Astrocyte (in vitro differentiated cells and primary cell): Measurements from ENCODE around the gene SARS2. TPM values are rescaled to one million over a fixed set of nuclear protein-coding genes. Genes with fewer than 3 reads are reported as not detected.

Experiments used
- DNase-seq: peaks from one replicate; pipeline ENCODE4 v3.0.0-alpha.2; 2010; ENCODE audit warnings: low read depth
- FAIRE-seq: peaks from 2 replicates; lab custom pipeline; 2011; peaks lifted over from hg19 to GRCh38; lab: Jason Lieb, UNC
- H2AFZ ChIP-seq: 2 replicates; pipeline ENCODE4 v1.6.0; 2012; ENCODE audit warnings: low read depth, low read length, inconsistent platforms
- H3K27ac ChIP-seq: 2 replicates; pipeline ENCODE4 v1.5.1; 2011; ENCODE audit warnings: low read depth, low read length, inconsistent platforms
- H3K27me3 ChIP-seq: 2 replicates; pipeline ENCODE4 v1.6.0; 2011; ENCODE audit warnings: low read length, inconsistent platforms; ENCODE audit not compliant: insufficient read depth
- H3K36me3 ChIP-seq: 2 replicates; pipeline ENCODE4 v1.5.1; 2011; ENCODE audit warnings: low read length, inconsistent platforms; ENCODE audit not compliant: insufficient read depth
- H3K4me1 ChIP-seq: 2 replicates; pipeline ENCODE4 v1.5.1; 2011; ENCODE audit warnings: low read length, inconsistent platforms; ENCODE audit not compliant: insufficient read depth
- H3K4me2 ChIP-seq: 2 replicates; pipeline ENCODE4 v1.6.0; 2012; ENCODE audit warnings: low read length, inconsistent platforms
- H3K4me3 ChIP-seq: 2 replicates; pipeline ENCODE4 v1.5.1; 2011; ENCODE audit warnings: low read depth, mild to moderate bottlenecking, low read length, inconsistent platforms; ENCODE audit not compliant: insufficient read depth
- H3K79me2 ChIP-seq: 2 replicates; pipeline ENCODE4 v1.6.0; 2012; ENCODE audit warnings: mild to moderate bottlenecking, low read length, inconsistent platforms; ENCODE audit not compliant: insufficient read depth
- H3K9ac ChIP-seq: 2 replicates; pipeline ENCODE4 v1.6.0; 2012; ENCODE audit warnings: mild to moderate bottlenecking, low read length, inconsistent platforms
- H3K9me3 ChIP-seq: 2 replicates; pipeline ENCODE4 v1.5.1; 2012; ENCODE audit warnings: low read depth, mild to moderate bottlenecking, low read length, inconsistent platforms; ENCODE audit not compliant: insufficient read depth
- H4K20me1 ChIP-seq: 2 replicates; pipeline ENCODE4 v1.6.0; 2012; ENCODE audit warnings: low read length, inconsistent platforms; ENCODE audit not compliant: insufficient read depth
- H3K27ac Mint-ChIP-seq: one replicate; pipeline ENCODE4 v1.8.0; 2021; ENCODE audit warnings: mild to moderate bottlenecking, mixed read lengths; ENCODE audit not compliant: unreplicated experiment
- H3K27me3 Mint-ChIP-seq: one replicate; pipeline ENCODE4 v1.8.0; 2021; ENCODE audit warnings: low read depth, mixed read lengths; ENCODE audit not compliant: unreplicated experiment
- H3K36me3 Mint-ChIP-seq: one replicate; pipeline ENCODE4 v1.8.0; 2021; ENCODE audit warnings: low read depth, mixed read lengths; ENCODE audit not compliant: unreplicated experiment
- H3K4me1 Mint-ChIP-seq: one replicate; pipeline ENCODE4 v1.8.0; 2021; ENCODE audit warnings: low read depth, mixed read lengths; ENCODE audit not compliant: unreplicated experiment
- H3K4me3 Mint-ChIP-seq: one replicate; pipeline ENCODE4 v1.8.0; 2021; ENCODE audit warnings: mild to moderate bottlenecking, moderate library complexity, mixed read lengths; ENCODE audit not compliant: unreplicated experiment
- H3K9me3 Mint-ChIP-seq: one replicate; pipeline ENCODE4 v1.8.0; 2021; ENCODE audit warnings: mild to moderate bottlenecking, mixed read lengths; ENCODE audit not compliant: unreplicated experiment
- CTCF ChIP-seq: IDR thresholded peaks from 2 replicates; pipeline ENCODE4 v1.5.1; 2011; ENCODE audit warnings: low read depth, mild to moderate bottlenecking, inconsistent platforms, low read length, moderate library complexity; ENCODE audit not compliant: insufficient read depth
- EZH2 ChIP-seq: IDR thresholded peaks from 2 replicates; pipeline ENCODE4 v1.6.1; 2012; ENCODE audit warnings: mild to moderate bottlenecking, low read length, inconsistent platforms; ENCODE audit not compliant: insufficient read depth
- total RNA-seq: library from RNA; stranded (reverse); gene quantifications from 2 replicates; pipeline ENCODE4 v1.2.1, GENCODE V29; 2021

The SARS2 gene
- total RNA-seq, 1 donor from 2014 or later = 24.8 TPM

- H3K27ac Mint-ChIP-seq = no peak overlapping the region
- no peak overlapping the region for H3K4me3 Mint-ChIP-seq
- H3K79me2 ChIP-seq = no peaks in the 10 kb centered on the region
- DNase-seq (no peak), FAIRE-seq (no peak)
- no peak overlapping the region for H3K9ac ChIP-seq
- H4K20me1 ChIP-seq = no peaks in the 10 kb centered on the region
- peaks cover 15% of the 10 kb centered on the region for H3K36me3 Mint-ChIP-seq
- H3K27me3 ChIP-seq = no peaks in the 10 kb centered on the region
- peaks cover 2% of the 10 kb centered on the region for H3K27me3 Mint-ChIP-seq
- H2AFZ ChIP-seq = no peak overlapping the region
- no peak overlapping the region for H3K4me2 ChIP-seq
- peaks cover 2% of the 10 kb centered on the region for H3K4me1 Mint-ChIP-seq
- no peaks in the 10 kb centered on the region for H3K4me1 ChIP-seq
- H3K9me3 ChIP-seq = no peaks in the 10 kb centered on the region
- TF ChIP-seq EZH2 (no peak), CTCF (no peak)
- no peak overlapping the region for H3K4me3 ChIP-seq
- no peak overlapping the region for H3K27ac ChIP-seq
- peaks cover 10% of the 10 kb centered on the region for H3K9me3 Mint-ChIP-seq
- no peaks in the 10 kb centered on the region for H3K36me3 ChIP-seq
Observed at GRCh38 chr19:38939957-38940356, 9.4 kb upstream of the SARS2 start.

GRCh38 chr19:38933544-38933943 is 3.0 kb upstream of the SARS2 start:
- Histone ChIP-seq H3K4me1 (peaks cover 10% of the 10 kb centered on the region), H3K9me3 (no peaks in the 10 kb centered on the region), H3K27ac (no peak overlapping the region), H2AFZ (no peak overlapping the region), H3K9ac (no peak overlapping the region), H3K36me3 (peaks cover 4% of the 10 kb centered on the region), H3K4me3 (no peak overlapping the region), H3K4me2 (no peak overlapping the region), H4K20me1 (peaks cover 15% of the 10 kb centered on the region), H3K79me2 (peaks cover 41% of the 10 kb centered on the region), H3K27me3 (no peaks in the 10 kb centered on the region)
- Mint-ChIP-seq H3K4me1 (peaks cover 2% of the 10 kb centered on the region), H3K9me3 (peaks cover 11% of the 10 kb centered on the region), H3K4me3 (no peak overlapping the region), H3K36me3 (peaks cover 15% of the 10 kb centered on the region), H3K27ac (no peak overlapping the region), H3K27me3 (no peaks in the 10 kb centered on the region)
- TF ChIP-seq CTCF = no peak
- TF ChIP-seq EZH2 = no peak
- no peak for DNase-seq
- no peak for FAIRE-seq

- H3K9me3 ChIP-seq = no peaks in the 10 kb centered on the region
- H3K27me3 ChIP-seq = no peaks in the 10 kb centered on the region
- no peak overlapping the region for H3K27ac ChIP-seq
- peak overlapping the region; percentile 70 for H3K4me3 Mint-ChIP-seq
- peaks cover 15% of the 10 kb centered on the region for H3K36me3 Mint-ChIP-seq
- H3K27ac Mint-ChIP-seq = no peak overlapping the region
- H3K9ac ChIP-seq = no peak overlapping the region
- TF ChIP-seq CTCF (peak; percentile 33), EZH2 (no peak)
- peaks cover 4% of the 10 kb centered on the region for H3K36me3 ChIP-seq
- DNase-seq = peak; percentile 28
- peaks cover 11% of the 10 kb centered on the region for H3K9me3 Mint-ChIP-seq
- H3K4me2 ChIP-seq = no peak overlapping the region
- no peak for FAIRE-seq
- peaks cover 15% of the 10 kb centered on the region for H4K20me1 ChIP-seq
- H3K4me3 ChIP-seq = no peak overlapping the region
- H2AFZ ChIP-seq = no peak overlapping the region
- H3K79me2 ChIP-seq = peaks cover 41% of the 10 kb centered on the region
- peaks cover 2% of the 10 kb centered on the region for H3K4me1 Mint-ChIP-seq
- no peaks in the 10 kb centered on the region for H3K27me3 Mint-ChIP-seq
- peaks cover 10% of the 10 kb centered on the region for H3K4me1 ChIP-seq
Observed at GRCh38 chr19:38932425-38933179, 2.0 kb upstream of the SARS2 start.
